Astrocyte (in vitro differentiated cells and primary cell): Measurements from ENCODE around the gene KDM4B. TPM values are rescaled to one million over a fixed set of nuclear protein-coding genes. Genes with fewer than 3 reads are reported as not detected.

Experiments used
- DNase-seq: peaks from one replicate; pipeline ENCODE4 v3.0.0-alpha.2; 2010; ENCODE audit warnings: low read depth
- FAIRE-seq: peaks from 2 replicates; lab custom pipeline; 2011; peaks lifted over from hg19 to GRCh38; lab: Jason Lieb, UNC
- H2AFZ ChIP-seq: 2 replicates; pipeline ENCODE4 v1.6.0; 2012; ENCODE audit warnings: low read depth, low read length, inconsistent platforms
- H3K27ac ChIP-seq: 2 replicates; pipeline ENCODE4 v1.5.1; 2011; ENCODE audit warnings: low read depth, low read length, inconsistent platforms
- H3K27me3 ChIP-seq: 2 replicates; pipeline ENCODE4 v1.6.0; 2011; ENCODE audit warnings: low read length, inconsistent platforms; ENCODE audit not compliant: insufficient read depth
- H3K36me3 ChIP-seq: 2 replicates; pipeline ENCODE4 v1.5.1; 2011; ENCODE audit warnings: low read length, inconsistent platforms; ENCODE audit not compliant: insufficient read depth
- H3K4me1 ChIP-seq: 2 replicates; pipeline ENCODE4 v1.5.1; 2011; ENCODE audit warnings: low read length, inconsistent platforms; ENCODE audit not compliant: insufficient read depth
- H3K4me2 ChIP-seq: 2 replicates; pipeline ENCODE4 v1.6.0; 2012; ENCODE audit warnings: low read length, inconsistent platforms
- H3K4me3 ChIP-seq: 2 replicates; pipeline ENCODE4 v1.5.1; 2011; ENCODE audit warnings: low read depth, mild to moderate bottlenecking, low read length, inconsistent platforms; ENCODE audit not compliant: insufficient read depth
- H3K79me2 ChIP-seq: 2 replicates; pipeline ENCODE4 v1.6.0; 2012; ENCODE audit warnings: mild to moderate bottlenecking, low read length, inconsistent platforms; ENCODE audit not compliant: insufficient read depth
- H3K9ac ChIP-seq: 2 replicates; pipeline ENCODE4 v1.6.0; 2012; ENCODE audit warnings: mild to moderate bottlenecking, low read length, inconsistent platforms
- H3K9me3 ChIP-seq: 2 replicates; pipeline ENCODE4 v1.5.1; 2012; ENCODE audit warnings: low read depth, mild to moderate bottlenecking, low read length, inconsistent platforms; ENCODE audit not compliant: insufficient read depth
- H4K20me1 ChIP-seq: 2 replicates; pipeline ENCODE4 v1.6.0; 2012; ENCODE audit warnings: low read length, inconsistent platforms; ENCODE audit not compliant: insufficient read depth
- H3K27ac Mint-ChIP-seq: one replicate; pipeline ENCODE4 v1.8.0; 2021; ENCODE audit warnings: mild to moderate bottlenecking, mixed read lengths; ENCODE audit not compliant: unreplicated experiment
- H3K27me3 Mint-ChIP-seq: one replicate; pipeline ENCODE4 v1.8.0; 2021; ENCODE audit warnings: low read depth, mixed read lengths; ENCODE audit not compliant: unreplicated experiment
- H3K36me3 Mint-ChIP-seq: one replicate; pipeline ENCODE4 v1.8.0; 2021; ENCODE audit warnings: low read depth, mixed read lengths; ENCODE audit not compliant: unreplicated experiment
- H3K4me1 Mint-ChIP-seq: one replicate; pipeline ENCODE4 v1.8.0; 2021; ENCODE audit warnings: low read depth, mixed read lengths; ENCODE audit not compliant: unreplicated experiment
- H3K4me3 Mint-ChIP-seq: one replicate; pipeline ENCODE4 v1.8.0; 2021; ENCODE audit warnings: mild to moderate bottlenecking, moderate library complexity, mixed read lengths; ENCODE audit not compliant: unreplicated experiment
- H3K9me3 Mint-ChIP-seq: one replicate; pipeline ENCODE4 v1.8.0; 2021; ENCODE audit warnings: mild to moderate bottlenecking, mixed read lengths; ENCODE audit not compliant: unreplicated experiment
- EZH2 ChIP-seq: IDR thresholded peaks from 2 replicates; pipeline ENCODE4 v1.6.1; 2012; ENCODE audit warnings: mild to moderate bottlenecking, low read length, inconsistent platforms; ENCODE audit not compliant: insufficient read depth
- total RNA-seq: library from RNA; stranded (reverse); gene quantifications from 2 replicates; pipeline ENCODE4 v1.2.1, GENCODE V29; 2021
- TF ChIP-seq, protein P1 (sequence below): IDR thresholded peaks from 2 replicates; pipeline ENCODE4 v1.5.1; 2011; ENCODE audit warnings: low read depth, mild to moderate bottlenecking, inconsistent platforms, low read length, moderate library complexity; ENCODE audit not compliant: insufficient read depth

The KDM4B gene
- total RNA-seq, 1 donor from 2014 or later = 55.2 TPM

DNA sequence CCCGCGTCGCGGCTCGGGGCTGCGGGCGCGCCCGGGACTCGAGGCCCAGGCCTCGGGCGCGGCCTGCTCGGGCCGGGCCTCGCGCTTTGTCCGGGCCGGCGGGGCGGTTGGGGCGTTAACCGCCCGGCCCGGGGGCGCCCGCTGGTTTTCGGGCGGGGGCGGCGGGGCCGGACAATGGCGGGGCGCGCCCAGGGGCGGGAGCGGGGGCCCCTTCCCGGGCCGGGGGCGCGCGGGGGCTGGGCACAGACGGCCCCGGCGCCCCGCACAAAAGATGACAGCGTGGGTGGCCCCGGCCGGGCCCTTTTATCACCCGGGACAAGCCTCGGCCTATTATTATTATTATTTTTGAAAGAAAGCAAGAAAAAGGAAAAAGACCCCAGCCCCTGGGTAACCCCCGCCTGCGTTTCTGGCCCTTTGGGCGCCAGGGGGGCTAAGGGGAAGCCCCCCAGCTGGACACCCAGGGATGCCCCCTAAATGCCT, 419 bp downstream of the KDM4B start:
- H3K27me3 Mint-ChIP-seq = no peaks in the 10 kb centered on the region
- H3K4me1 Mint-ChIP-seq = peaks cover 16% of the 10 kb centered on the region
- Histone ChIP-seq H3K9me3 (no peaks in the 10 kb centered on the region), H3K4me3 (peak overlapping the region; percentile 76), H3K4me2 (peak overlapping the region; percentile 95), H2AFZ (no peak overlapping the region), H3K79me2 (peaks cover 47% of the 10 kb centered on the region), H3K27me3 (no peaks in the 10 kb centered on the region), H3K27ac (no peak overlapping the region), H3K9ac (peak overlapping the region; percentile 80), H4K20me1 (peaks cover 42% of the 10 kb centered on the region), H3K36me3 (no peaks in the 10 kb centered on the region), H3K4me1 (peaks cover 36% of the 10 kb centered on the region)
- H3K36me3 Mint-ChIP-seq = peaks cover 2% of the 10 kb centered on the region
- no peak for DNase-seq
- FAIRE-seq = no peak
- no peak for TF ChIP-seq EZH2
- TF ChIP-seq, protein P1, sequence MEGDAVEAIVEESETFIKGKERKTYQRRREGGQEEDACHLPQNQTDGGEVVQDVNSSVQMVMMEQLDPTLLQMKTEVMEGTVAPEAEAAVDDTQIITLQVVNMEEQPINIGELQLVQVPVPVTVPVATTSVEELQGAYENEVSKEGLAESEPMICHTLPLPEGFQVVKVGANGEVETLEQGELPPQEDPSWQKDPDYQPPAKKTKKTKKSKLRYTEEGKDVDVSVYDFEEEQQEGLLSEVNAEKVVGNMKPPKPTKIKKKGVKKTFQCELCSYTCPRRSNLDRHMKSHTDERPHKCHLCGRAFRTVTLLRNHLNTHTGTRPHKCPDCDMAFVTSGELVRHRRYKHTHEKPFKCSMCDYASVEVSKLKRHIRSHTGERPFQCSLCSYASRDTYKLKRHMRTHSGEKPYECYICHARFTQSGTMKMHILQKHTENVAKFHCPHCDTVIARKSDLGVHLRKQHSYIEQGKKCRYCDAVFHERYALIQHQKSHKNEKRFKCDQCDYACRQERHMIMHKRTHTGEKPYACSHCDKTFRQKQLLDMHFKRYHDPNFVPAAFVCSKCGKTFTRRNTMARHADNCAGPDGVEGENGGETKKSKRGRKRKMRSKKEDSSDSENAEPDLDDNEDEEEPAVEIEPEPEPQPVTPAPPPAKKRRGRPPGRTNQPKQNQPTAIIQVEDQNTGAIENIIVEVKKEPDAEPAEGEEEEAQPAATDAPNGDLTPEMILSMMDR = no peak
- no peak overlapping the region for H3K27ac Mint-ChIP-seq
- H3K4me3 Mint-ChIP-seq = peak overlapping the region; percentile 91
- no peaks in the 10 kb centered on the region for H3K9me3 Mint-ChIP-seq

DNA sequence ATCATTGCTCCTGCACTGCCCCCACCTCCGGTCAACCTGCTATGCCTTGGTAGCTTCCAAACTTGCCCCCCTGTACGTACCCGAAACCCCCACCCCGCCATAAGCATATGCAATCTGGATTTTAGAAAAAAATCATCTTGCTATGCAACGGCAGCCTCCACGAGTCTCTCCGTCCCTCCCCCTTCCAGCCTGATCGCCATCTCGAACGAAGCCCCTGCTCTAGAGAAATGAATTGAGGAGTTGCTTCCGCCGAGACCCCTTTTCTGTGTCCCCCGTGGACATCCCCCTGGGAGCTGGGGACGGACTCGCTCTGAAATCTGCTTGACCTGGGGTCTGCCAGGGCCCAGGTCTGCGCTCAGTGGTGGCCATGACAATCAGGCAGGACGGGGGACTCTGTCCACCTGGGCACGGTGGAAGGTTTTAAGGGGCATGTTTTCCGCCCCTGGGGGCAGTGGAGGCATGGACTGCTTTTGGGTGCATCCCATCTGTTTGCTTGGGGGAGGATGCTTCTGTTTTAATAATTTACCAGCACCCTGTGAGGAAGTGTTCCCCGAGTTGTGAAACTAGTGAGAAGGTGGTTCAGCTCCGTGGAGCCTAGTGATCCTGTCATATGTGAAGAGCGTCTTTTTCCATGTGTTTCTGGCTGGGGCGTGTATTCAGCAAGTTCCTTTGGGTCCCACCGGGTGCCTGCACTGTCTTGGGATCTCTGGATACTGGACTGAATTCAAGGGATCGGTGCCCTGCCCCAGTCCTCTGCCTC, 1.0 kb downstream of the KDM4B start:
- Histone ChIP-seq H3K79me2 (peaks cover 54% of the 10 kb centered on the region), H4K20me1 (peaks cover 46% of the 10 kb centered on the region), H3K4me2 (peak overlapping the region; percentile 95), H3K27me3 (no peaks in the 10 kb centered on the region), H3K4me1 (peaks cover 36% of the 10 kb centered on the region), H3K9ac (peak overlapping the region; percentile 80), H3K4me3 (peak overlapping the region; percentile 76), H2AFZ (no peak overlapping the region), H3K27ac (no peak overlapping the region), H3K36me3 (no peaks in the 10 kb centered on the region), H3K9me3 (no peaks in the 10 kb centered on the region)
- Mint-ChIP-seq H3K27me3 (no peaks in the 10 kb centered on the region), H3K4me3 (peak overlapping the region; percentile 91), H3K27ac (peak overlapping the region; percentile 24), H3K36me3 (peaks cover 4% of the 10 kb centered on the region), H3K4me1 (peaks cover 18% of the 10 kb centered on the region), H3K9me3 (no peaks in the 10 kb centered on the region)
- no peak for TF ChIP-seq EZH2
- TF ChIP-seq, protein P1 = no peak
- no peak for FAIRE-seq
- no peak for DNase-seq
